Measurements from ENCODE around the gene CLRN2.

GRCh38 chr4:17562157-17562556, 47.2 kb downstream of the CLRN2 start:
- no peak for TF ChIP-seq RAD21 (IDR thresholded peaks at IDR 0.05; ENCODE audit: low read length)
- no peak for TF ChIP-seq CTCF (conservative IDR thresholded peaks at IDR 0.05; ENCODE audit: low read depth, low read length)
- TF ChIP-seq MAZ (IDR thresholded peaks at IDR 0.05; ENCODE audit: borderline replicate concordance, low read depth, low read length) = no peak
- TF ChIP-seq FOS (IDR thresholded peaks at IDR 0.05; ENCODE audit: low read depth, low read length) = no peak
